Osteoblast (primary cell): Measurements from ENCODE around the gene PXDN. TPM values are rescaled to one million over a fixed set of nuclear protein-coding genes. Genes with fewer than 3 reads are reported as not detected.

Experiments used
- DNase-seq: peaks from one replicate; pipeline ENCODE4 v3.0.0; 2011; ENCODE audit warnings: low spot score, mixed read lengths; ENCODE audit not compliant: insufficient read length; ENCODE audit errors: missing footprints
- H2AFZ ChIP-seq: 2 replicates; pipeline ENCODE4 v1.6.0; 2011; ENCODE audit warnings: mild to moderate bottlenecking, low read length
- H3K27ac ChIP-seq: 2 replicates; pipeline ENCODE4 v1.5.1; 2011; ENCODE audit warnings: mild to moderate bottlenecking, low read depth, low read length, moderate library complexity
- H3K27me3 ChIP-seq: 2 replicates; pipeline ENCODE4 v1.6.0; 2012; ENCODE audit warnings: mild to moderate bottlenecking, control low read depth, inconsistent platforms, low read length, moderate library complexity; ENCODE audit not compliant: insufficient read depth
- H3K36me3 ChIP-seq: 2 replicates; pipeline ENCODE4 v1.5.1; 2011; ENCODE audit warnings: mild to moderate bottlenecking, low read length, control low read depth, moderate library complexity; ENCODE audit not compliant: insufficient read depth
- H3K4me1 ChIP-seq: 2 replicates; pipeline ENCODE4 v1.5.1; 2011; ENCODE audit warnings: mild to moderate bottlenecking, low read length, control low read depth, moderate library complexity; ENCODE audit not compliant: insufficient read depth
- H3K4me2 ChIP-seq: 2 replicates; pipeline ENCODE4 v1.6.0; 2011; ENCODE audit warnings: mild to moderate bottlenecking, low read length; ENCODE audit not compliant: insufficient read depth
- H3K4me3 ChIP-seq: fragments of 200-600 bp; sonication (generic); 3 replicates; pipeline ENCODE4 v1.5.1; 2012; ENCODE audit warnings: mild to moderate bottlenecking, low read length, inconsistent platforms; ENCODE audit not compliant: insufficient read depth
- H3K79me2 ChIP-seq: 2 replicates; pipeline ENCODE4 v1.6.0; 2012; ENCODE audit warnings: mild to moderate bottlenecking, low read length, control low read depth, inconsistent platforms; ENCODE audit not compliant: insufficient read depth
- H3K9me3 ChIP-seq: 2 replicates; pipeline ENCODE4 v1.5.1; 2011; ENCODE audit warnings: low read depth, low read length, control low read depth
- H4K20me1 ChIP-seq: 2 replicates; pipeline ENCODE4 v1.6.0; 2012; ENCODE audit warnings: mild to moderate bottlenecking, low read length, control low read depth; ENCODE audit not compliant: insufficient read depth
- total RNA-seq: library from RNA; depleted of rRNA; stranded (reverse); fragments of >200 nt; gene quantifications from 2 replicates; pipeline ENCODE4 v1.2.3, GENCODE V29; 2012
- TF ChIP-seq, protein P1 (sequence below): IDR thresholded peaks from 2 replicates; pipeline ENCODE4 v1.5.1; 2011; ENCODE audit warnings: mild to moderate bottlenecking, low read depth, low read length, moderate library complexity; ENCODE audit errors: extremely low read depth

The PXDN gene
- total RNA-seq, 1 donor = 307 TPM

DNA sequence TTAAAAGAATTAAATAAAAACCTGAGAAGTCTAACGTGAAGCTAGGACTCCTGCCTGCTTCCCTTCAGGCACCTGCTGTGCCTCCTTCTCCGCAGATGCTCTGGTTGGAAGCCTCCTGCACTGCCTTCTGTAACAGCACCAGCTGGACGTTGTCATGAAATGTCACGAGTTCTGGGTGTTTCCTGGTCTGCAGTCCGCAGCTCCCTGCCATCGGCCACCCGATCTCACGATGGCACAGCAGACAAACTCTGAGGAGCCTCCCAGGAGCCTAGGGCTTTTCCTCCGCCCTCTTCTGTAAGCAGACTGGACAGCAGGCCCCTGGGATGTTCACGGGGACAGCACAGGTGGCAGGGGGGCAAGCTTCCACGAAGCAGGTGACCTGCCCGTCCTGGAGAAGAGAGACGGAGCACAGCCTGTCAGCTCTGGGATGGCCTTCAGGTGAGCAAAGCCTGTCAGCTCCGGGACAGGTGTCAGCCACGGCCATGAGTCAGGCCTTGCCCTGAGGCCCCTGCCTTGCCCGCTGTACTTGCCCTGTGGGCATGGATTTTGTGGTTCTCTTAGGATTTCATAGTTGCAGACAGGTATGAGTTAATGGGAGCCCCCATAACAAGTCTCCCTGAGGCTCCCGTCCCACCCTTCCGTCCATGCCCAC lies 110.3 kb downstream of the PXDN start:
- H2AFZ ChIP-seq = no peak overlapping the region
- H3K4me2 ChIP-seq = no peak overlapping the region
- no peaks in the 10 kb centered on the region for H3K79me2 ChIP-seq
- no peak overlapping the region for H3K4me3 ChIP-seq
- TF ChIP-seq, protein P1, sequence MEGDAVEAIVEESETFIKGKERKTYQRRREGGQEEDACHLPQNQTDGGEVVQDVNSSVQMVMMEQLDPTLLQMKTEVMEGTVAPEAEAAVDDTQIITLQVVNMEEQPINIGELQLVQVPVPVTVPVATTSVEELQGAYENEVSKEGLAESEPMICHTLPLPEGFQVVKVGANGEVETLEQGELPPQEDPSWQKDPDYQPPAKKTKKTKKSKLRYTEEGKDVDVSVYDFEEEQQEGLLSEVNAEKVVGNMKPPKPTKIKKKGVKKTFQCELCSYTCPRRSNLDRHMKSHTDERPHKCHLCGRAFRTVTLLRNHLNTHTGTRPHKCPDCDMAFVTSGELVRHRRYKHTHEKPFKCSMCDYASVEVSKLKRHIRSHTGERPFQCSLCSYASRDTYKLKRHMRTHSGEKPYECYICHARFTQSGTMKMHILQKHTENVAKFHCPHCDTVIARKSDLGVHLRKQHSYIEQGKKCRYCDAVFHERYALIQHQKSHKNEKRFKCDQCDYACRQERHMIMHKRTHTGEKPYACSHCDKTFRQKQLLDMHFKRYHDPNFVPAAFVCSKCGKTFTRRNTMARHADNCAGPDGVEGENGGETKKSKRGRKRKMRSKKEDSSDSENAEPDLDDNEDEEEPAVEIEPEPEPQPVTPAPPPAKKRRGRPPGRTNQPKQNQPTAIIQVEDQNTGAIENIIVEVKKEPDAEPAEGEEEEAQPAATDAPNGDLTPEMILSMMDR = no peak
- H4K20me1 ChIP-seq = peaks cover 15% of the 10 kb centered on the region
- H3K4me1 ChIP-seq = peaks cover 11% of the 10 kb centered on the region
- no peak overlapping the region for H3K27ac ChIP-seq
- H3K27me3 ChIP-seq = no peaks in the 10 kb centered on the region
- H3K36me3 ChIP-seq = peaks cover 50% of the 10 kb centered on the region
- peak; percentile 41 for DNase-seq
- no peaks in the 10 kb centered on the region for H3K9me3 ChIP-seq

DNA sequence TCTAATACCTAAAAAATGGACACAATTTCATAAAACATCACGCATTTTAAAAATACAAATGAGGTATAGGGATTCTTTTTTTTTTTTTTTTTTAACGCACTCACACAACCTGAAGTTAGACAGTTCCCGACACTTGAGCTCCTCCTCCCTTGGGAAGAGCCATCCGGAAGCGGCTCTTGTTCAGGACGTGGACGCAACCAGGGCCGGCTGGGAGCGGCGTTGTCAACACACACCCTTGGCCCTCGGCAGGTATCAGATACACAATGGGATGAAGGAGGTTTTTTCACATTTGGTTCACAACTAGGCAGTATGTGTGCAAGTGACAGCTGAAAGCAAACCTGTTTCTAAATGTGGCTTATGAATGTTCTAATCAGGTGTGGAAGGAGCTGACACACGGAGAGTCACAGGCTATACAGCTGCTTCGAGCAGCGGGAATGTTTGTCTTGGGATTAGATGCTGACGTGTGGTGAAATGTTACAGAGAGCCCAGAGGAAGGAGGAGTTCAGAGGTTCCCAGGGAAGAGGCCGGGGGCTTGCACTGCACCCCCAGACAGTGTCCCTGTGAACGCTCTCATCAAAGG lies 111.1 kb downstream of the PXDN start:
- Histone ChIP-seq H3K27ac (no peak overlapping the region), H3K4me1 (peaks cover 11% of the 10 kb centered on the region), H3K4me3 (no peak overlapping the region), H4K20me1 (peaks cover 15% of the 10 kb centered on the region), H3K4me2 (no peak overlapping the region), H2AFZ (no peak overlapping the region), H3K36me3 (peaks cover 43% of the 10 kb centered on the region), H3K79me2 (no peaks in the 10 kb centered on the region), H3K27me3 (no peaks in the 10 kb centered on the region), H3K9me3 (no peaks in the 10 kb centered on the region)
- TF ChIP-seq, protein P1 = no peak
- DNase-seq = peak; percentile 42

DNA sequence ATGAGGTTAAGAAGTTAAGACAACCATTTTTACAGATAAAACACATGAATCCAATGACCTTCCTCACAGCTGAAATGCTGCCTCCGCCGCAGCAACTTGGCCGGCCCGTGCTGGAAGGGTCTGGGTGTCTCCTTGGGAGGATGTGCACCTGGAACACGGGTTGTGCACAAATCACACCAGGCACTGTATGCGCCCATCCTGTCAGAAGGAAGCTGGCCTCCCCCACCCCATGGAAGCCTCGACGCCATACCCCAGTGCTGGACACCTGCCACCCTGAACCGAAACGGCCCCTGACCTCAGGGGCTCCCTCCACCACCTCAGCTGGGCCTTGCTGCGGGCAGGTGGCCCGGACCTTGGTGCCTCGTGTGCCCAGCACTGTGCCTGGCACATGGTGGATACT lies 111.8 kb downstream of the PXDN start:
- peaks cover 42% of the 10 kb centered on the region for H3K36me3 ChIP-seq
- TF ChIP-seq, protein P1 = no peak
- no peak overlapping the region for H3K27ac ChIP-seq

DNA sequence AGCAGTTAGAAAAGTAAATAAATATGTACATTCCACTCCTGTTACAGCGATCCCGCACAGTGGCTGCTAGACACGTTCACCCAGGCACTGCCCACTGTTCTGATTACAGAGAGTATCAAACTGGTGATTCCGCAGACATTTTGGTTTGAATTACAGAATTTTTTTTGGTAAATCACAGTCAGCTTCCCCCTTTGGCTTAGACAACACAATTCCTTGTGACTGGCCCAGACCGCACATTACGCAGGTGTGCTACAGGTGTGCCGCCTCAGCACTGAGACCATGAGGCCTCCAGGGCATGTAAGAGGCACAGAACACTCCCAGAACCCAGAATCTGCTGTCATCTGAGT lies 112.3 kb downstream of the PXDN start:
- TF ChIP-seq, protein P1 = no peak
- H3K36me3 ChIP-seq = peaks cover 42% of the 10 kb centered on the region

More for the DNA sequence above, 111.8 kb downstream of the PXDN start:
- peaks cover 11% of the 10 kb centered on the region for H3K4me1 ChIP-seq
- no peak overlapping the region for H2AFZ ChIP-seq
- H3K4me2 ChIP-seq = no peak overlapping the region
- peaks cover 15% of the 10 kb centered on the region for H4K20me1 ChIP-seq
- no peaks in the 10 kb centered on the region for H3K9me3 ChIP-seq
- H3K4me3 ChIP-seq = no peak overlapping the region
- H3K79me2 ChIP-seq = no peaks in the 10 kb centered on the region
- DNase-seq = no peak
- H3K27me3 ChIP-seq = no peaks in the 10 kb centered on the region

More for the DNA sequence above, 112.3 kb downstream of the PXDN start:
- Histone ChIP-seq H3K4me2 (no peak overlapping the region), H4K20me1 (peaks cover 15% of the 10 kb centered on the region), H3K4me3 (no peak overlapping the region), H2AFZ (no peak overlapping the region), H3K27me3 (no peaks in the 10 kb centered on the region), H3K9me3 (no peaks in the 10 kb centered on the region), H3K27ac (no peak overlapping the region), H3K79me2 (no peaks in the 10 kb centered on the region), H3K4me1 (peaks cover 11% of the 10 kb centered on the region)
- DNase-seq = no peak
